ENCODE results near the gene MUC21.

Gene MUC21

GRCh38 chr6:30983439-30983838, at the start of gene MUC21:
MUC21 (plus strand) TSS chr6:30983718; CDS start chr6:30983959, 241 bp downstream.
- DNase-seq (ENCODE audit: low spot score), result no peak

DNA sequence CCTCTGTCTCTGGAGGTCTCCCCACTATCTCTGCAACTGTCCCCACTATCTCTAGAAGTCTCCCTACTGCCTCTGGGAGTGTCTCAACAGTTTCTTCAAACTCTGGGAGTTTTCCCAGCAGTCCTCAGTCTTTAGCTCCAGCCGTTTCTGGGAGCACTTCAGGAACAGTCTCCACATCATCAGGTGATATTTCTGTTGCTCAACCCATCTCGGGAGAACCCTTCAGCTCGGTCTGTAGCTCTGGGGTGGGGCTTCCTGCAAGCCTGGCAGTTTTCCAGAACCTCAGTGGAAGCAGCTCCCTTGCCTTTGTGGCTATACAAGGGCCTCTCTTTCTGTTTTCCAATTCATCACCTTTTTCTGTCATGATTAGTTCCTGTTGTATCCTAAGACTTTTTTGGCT, 48.5 kb upstream of the MUC21 start:
- no peak for DNase-seq (ENCODE audit: low spot score)

- DNase-seq (ENCODE audit: low spot score), result no peak
These were observed 46.3 kb upstream of the MUC21 start for GRCh38 chr6:30937265-30937664.

GRCh38 chr6:30938730-30939129, 44.8 kb upstream of the MUC21 start:
- no peak for DNase-seq (ENCODE audit: low spot score)

DNA sequence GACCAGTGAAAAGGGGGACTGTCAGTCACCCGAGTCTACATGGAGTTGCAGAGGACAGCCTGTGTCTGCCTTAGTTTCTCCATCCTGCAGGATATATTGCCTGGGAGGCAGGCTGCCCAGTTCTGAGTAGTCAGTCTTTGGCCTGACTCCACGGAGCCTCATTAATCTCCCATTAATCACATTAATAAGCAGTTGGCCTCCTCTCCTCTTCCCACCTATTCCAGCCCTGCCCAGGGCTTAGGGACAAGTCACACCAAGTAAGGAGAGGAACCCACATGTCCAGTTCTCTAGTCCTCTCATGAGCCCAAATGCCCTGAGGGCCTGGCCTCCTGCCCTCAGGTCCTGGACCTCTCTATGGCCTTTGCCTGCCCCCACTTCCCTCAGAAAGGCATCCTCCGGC, 44.0 kb upstream of the MUC21 start:
- no peak for DNase-seq (ENCODE audit: low spot score)

DNA sequence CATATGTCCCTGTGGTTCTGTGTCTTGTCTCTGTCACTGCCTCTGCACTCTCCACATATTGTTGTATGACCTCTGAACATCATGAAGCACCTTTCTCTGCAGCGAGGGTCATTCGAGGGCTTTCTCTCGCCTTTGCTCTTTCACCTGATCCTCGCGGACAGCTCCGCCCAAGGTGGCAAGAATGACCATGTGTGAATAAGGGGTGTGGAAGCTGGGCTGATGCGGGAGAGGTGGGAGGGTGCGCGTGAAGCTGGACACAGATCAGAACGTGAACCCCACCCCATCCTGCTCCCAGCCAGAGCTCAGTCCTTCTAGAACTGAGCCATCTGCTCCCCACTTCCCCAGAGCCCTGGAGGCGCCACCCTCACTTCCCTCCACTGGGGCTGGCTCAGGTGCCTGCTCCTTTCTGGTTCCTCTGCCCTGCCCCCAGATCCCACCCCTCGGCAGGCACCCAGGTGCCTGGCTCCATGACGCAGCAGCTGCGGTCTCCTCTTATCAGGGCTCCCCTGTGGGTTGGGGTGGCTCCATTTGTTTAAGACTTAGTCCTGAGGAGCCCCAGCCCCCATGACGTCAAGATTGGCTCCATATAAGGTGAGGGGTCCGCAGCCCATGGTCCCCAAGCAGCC, 43.0 kb upstream of the MUC21 start, which contains the start of gene MUCL3:
MUCL3 (plus strand) TSS at position 613 of the 626 bp plus-strand sequence. CDS start 27 bp downstream, outside the sequence.
- no peak for DNase-seq (ENCODE audit: low spot score)

DNA sequence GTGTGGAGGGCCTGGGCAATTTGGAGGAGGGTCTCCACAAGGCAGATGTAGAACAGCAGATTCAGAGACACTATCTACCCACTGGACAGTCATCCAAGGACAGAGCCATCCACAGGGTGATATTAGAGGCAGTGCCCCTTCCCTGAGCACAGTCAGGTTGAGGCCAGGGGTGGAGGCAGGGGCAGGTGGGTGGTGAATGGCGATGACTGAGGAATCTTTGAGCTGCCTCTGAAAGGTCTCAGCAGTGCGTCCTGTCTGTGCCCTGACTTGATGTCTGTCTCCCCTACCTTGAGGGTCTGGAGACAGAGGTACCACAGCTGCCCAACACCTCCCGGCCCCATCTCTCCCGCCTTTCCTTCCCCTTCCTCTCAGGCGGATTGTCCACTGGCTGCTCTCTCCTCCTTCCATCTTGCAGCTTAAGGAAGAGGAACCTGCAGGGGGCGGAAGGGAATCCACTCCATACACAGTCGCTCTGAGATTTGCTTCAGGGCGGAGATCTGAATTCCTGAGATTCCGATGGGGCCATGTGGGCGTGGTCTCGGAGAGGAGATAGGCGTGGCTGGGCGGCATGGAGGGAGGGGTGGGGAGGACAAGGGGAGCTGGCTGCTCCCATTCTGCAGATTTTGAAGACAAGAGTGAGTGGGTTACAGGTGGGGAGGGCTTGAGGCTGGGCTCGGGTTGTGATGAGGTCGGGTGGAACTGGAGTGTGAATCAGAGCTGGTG, 41.0 kb upstream of the MUC21 start:
- no peak for DNase-seq (ENCODE audit: low spot score)

DNA sequence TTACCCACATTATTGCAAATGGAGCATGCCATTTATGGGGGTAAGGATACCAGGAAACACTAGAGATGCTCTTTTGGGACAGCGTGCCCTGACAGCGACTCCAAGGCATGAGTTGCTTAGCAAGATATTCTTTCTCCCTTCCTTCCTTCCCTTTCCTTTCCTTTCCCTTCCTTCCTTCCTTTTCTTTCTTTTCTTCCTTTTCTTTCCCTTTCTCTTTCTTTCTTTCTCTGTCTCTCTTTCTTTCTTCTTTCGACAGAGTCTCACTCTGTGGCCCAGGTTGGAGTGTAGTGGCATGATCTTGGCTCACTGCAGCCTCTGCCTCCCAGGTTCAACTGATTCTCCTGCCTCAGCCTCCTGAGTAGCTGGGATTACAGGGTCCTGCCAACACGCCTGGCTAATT, 39.5 kb upstream of the MUC21 start:
- no peak for DNase-seq (ENCODE audit: low spot score)

GRCh38 chr6:30945281-30945680, 38.2 kb upstream of the MUC21 start:
- no peak for DNase-seq (ENCODE audit: low spot score)

DNA sequence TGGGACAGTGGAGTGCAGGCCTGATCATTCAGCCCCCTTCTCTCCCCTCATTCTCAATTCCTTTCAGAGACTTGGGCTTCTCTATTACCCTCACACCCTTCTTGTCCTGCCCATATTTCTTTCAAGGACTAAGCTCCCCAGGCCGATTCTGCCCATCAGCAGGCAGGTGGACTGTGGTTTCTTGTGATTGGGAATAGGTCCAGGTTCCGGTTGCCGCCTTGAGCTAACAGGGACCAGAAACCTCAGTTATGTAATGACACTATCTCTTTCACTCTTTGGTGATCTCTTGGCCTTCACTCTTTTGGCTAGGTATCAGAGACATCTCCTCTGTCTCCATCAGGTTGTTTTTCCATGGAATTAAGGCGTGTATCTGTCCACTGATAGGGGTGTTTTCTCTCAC, 36.3 kb upstream of the MUC21 start:
- DNase-seq (ENCODE audit: low spot score), result no peak

- no peak for DNase-seq (ENCODE audit: low spot score)
These were observed 34.7 kb upstream of the MUC21 start for GRCh38 chr6:30948811-30949210.

- DNase-seq (ENCODE audit: low spot score), result no peak
These were observed 31.5 kb upstream of the MUC21 start for GRCh38 chr6:30951907-30952469.

- DNase-seq (ENCODE audit: low spot score), result no peak
These were observed 28.7 kb upstream of the MUC21 start for GRCh38 chr6:30954631-30955366.

- peak; percentile 39 for DNase-seq (ENCODE audit: low spot score)
These were observed 28.0 kb upstream of the MUC21 start for GRCh38 chr6:30955367-30956042.

- DNase-seq (ENCODE audit: low spot score), result no peak
These were observed 25.8 kb upstream of the MUC21 start for GRCh38 chr6:30957716-30958115.

- no peak for DNase-seq (ENCODE audit: low spot score)
These were observed 22.4 kb upstream of the MUC21 start for GRCh38 chr6:30960907-30961673.

DNA sequence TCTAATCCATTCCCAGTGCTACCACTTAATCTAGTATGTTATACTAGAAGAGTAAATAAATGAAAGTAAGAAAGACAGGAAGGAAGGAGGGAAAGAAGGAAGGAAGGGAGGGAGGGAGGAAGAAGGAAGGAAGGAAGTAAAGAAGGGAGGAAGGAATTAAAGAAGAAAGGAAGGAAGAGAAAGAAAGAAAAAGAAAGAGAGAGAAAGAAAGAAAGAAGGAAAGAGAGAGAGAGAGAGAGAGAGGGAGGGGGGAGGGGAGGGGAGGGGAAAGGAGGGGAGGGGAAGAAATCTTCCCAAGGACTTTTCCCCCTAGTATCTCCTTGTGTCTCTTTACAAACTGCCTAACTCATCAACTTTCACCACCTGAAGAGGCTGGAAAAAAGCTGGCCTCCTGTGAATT, 20.8 kb upstream of the MUC21 start:
- DNase-seq (ENCODE audit: low spot score), result no peak

DNA sequence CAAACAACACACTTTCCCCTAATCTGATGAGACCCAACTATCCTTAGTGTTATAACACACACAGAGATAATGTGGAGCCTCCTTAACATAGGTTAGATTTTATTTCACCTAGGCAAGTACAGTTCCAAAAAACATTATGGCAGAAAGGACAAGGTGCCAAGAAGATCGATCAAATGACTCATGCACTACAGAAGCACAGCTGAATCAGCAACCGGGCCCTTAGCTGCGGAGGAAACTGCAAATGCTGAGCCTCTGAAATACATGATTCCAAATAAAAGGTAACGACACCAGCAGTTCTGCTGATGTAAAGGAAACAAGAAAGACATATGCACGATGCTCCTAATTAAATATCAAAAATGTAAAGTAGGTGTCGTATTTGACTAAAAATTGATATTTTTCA, 19.9 kb upstream of the MUC21 start:
- DNase-seq (ENCODE audit: low spot score), result no peak

DNA sequence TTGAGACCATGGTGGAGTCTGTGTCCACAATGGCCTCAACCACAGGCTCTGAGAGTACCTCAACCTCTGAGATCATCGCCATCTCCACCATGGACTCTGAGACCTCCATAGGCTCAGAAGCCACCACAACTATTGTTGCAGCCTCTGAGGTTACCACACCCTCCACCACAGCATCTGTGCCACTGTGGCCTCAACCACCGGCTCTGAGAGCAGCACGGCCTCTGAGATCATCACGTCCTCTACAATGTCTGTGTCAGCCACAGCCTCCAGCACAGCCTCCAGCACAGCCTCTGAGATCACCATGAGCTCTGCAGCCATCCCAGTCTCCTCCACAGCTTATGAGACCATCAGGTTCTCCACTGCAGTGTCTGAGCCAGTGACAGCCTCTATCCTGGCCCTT, 19.4 kb upstream of the MUC21 start:
- peak; percentile 19 for DNase-seq (ENCODE audit: low spot score)

GRCh38 chr6:30965140-30965601, 18.3 kb upstream of the MUC21 start:
- no peak for DNase-seq (ENCODE audit: low spot score)

DNA sequence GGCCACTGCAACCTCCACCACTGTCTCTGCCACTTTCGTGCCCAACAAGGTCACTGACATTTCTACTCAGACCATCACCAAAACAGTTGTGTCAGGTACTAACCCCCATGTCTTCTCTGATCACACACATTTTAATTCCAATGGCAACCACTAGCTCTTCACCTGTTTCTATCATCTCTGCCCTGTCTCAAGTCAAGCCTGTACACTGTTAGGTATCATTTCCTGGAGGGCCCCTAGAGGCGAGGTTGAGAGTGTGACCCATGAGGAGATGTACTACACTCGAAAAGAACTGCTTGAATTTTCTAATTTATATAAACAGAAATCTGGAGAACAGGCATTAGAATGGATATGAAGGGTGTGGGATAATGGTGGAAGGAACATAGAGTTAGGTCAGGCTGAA, 17.4 kb upstream of the MUC21 start:
- DNase-seq (ENCODE audit: low spot score), result no peak

Data from activated CD4-positive, alpha-beta T cell treated with anti-CD3 and anti-CD28 coated beads, Interleukin-2, Interleukin-4, amounts not matched to agents 100 ng/mL and 50 ng/mL, durations not matched to agents 16 hours and 8 hours (primary cell).